ENCODE measurements around the gene RNF222. TPM values are rescaled to one million over a fixed set of nuclear protein-coding genes. Genes with fewer than 3 reads are reported as not detected.

Gene RNF222
- total and polyA plus RNA-seq, 2 of the 8 experiments (the other 6 are each of a cell fraction or from before 2014, with no cell fraction given): not detected

DNA sequence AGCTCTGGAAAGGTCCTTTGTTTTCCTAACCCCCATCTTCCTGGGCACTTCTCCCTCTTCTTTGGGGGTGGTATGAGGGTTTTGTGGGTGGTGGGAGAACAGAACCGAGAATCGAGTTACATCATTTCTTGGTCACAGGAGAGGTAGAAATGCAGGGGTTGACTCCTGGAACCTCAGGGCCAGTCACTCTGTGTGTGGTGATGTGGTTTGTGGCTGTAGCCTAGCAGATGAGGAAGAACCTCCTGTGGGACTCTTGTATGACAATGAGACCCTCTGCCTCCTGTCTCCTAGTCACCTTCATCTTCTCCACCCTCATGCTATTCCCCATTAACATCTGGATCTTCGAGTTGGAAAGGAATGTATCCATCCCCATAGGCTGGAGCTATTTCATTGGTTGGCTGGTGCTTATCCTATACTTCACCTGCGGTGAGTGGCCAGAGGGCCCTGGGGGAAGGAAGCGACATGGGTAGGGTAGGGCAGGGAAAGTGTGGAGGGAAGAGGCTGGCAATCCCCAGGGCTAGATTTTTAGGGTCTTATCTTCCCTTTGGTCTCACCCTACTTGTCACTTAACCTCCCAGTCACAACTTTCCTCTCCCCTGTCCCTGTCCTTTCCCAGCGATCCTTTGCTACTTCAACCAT, 52.5 kb downstream of the RNF222 start:
- H3K4ac ChIP-seq (replicated peaks; ENCODE audit: insufficient read length, low read depth, low read length): no peak overlapping the region
- H3K27ac ChIP-seq (ENCODE audit: low read depth, low read length): no peak overlapping the region
- no peaks in the 10 kb centered on the region for H3K23me2 ChIP-seq (ENCODE audit: low read depth, low read length)
- H2AK5ac ChIP-seq (ENCODE audit: low read depth, low read length): no peak overlapping the region
- H3K9me3 ChIP-seq (ENCODE audit: insufficient read depth in 2 of 2, low read depth in 1 of 2, low read length in 1 of 2): no peaks in the 10 kb centered on the region
- no peak overlapping the region for H4K5ac ChIP-seq (ENCODE audit: insufficient read length, low read depth, low read length)
- no peaks in the 10 kb centered on the region for H4K20me1 ChIP-seq (replicated peaks in 1 of 2; ENCODE audit: control insufficient read depth in 1 of 2, insufficient read depth in 2 of 2, low read length in 2 of 2)
- H2BK120ac ChIP-seq (replicated peaks; ENCODE audit: low read depth, low read length): no peak overlapping the region
- no peak overlapping the region for H2BK15ac ChIP-seq (ENCODE audit: low read length)
- WGBS, 2 experiments (ENCODE audit: extremely low coverage in 1 of 2, insufficient coverage in 1 of 2, insufficient read length in 1 of 2, insufficient replicate concordance in 2 of 2, low coverage in 1 of 2, low lambda C conversion rate in 2 of 2, missing lambda C conversion rate in 1 of 2): 80% methylated on average over 6 of the region's 6 CpGs; no CpG with 5 or more reads in 1 of the 2 experiments
- no peak overlapping the region for H3K23ac ChIP-seq (ENCODE audit: insufficient read length)
- H4K8ac ChIP-seq (ENCODE audit: extremely low read depth, insufficient read depth, low read length): no peak overlapping the region
- H3K4me3 ChIP-seq (ENCODE audit: extremely low read depth in 1 of 4, insufficient read depth in 2 of 4, low read depth in 3 of 4, low read length in 4 of 4): no peak overlapping the region
- no peak overlapping the region for H4K91ac ChIP-seq (replicated peaks; ENCODE audit: insufficient read length, low read length)
- no peaks in the 10 kb centered on the region for H3K36me3 ChIP-seq (ENCODE audit: control insufficient read depth in 2 of 4, insufficient read depth in 4 of 4, low read length in 3 of 4)
- DNase-seq (ENCODE audit: low read depth in 1 of 2, low spot score in 2 of 2) (no peak), FAIRE-seq (no peak)
- H3K18ac ChIP-seq (ENCODE audit: extremely low read depth, low read length): no peak overlapping the region
- no peak overlapping the region for H2BK12ac ChIP-seq (ENCODE audit: low read depth, low read length)
- no peak overlapping the region for H2BK20ac ChIP-seq (ENCODE audit: low read length)
- H3K79me2 ChIP-seq (ENCODE audit: control insufficient read depth in 1 of 2, insufficient read depth in 2 of 2, low read length in 2 of 2): no peaks in the 10 kb centered on the region
- H3K14ac ChIP-seq (ENCODE audit: insufficient read length): no peak overlapping the region
- no peak for TF ChIP-seq JUN (IDR thresholded peaks at IDR 0.05; ENCODE audit: low read depth, low read length)
- no peak for TF ChIP-seq RXRA (IDR thresholded peaks at IDR 0.05; ENCODE audit: insufficient read depth, low read depth, low read length)
- no peak for TF ChIP-seq TCF12 (IDR thresholded peaks at IDR 0.05; ENCODE audit: low read depth, low read length)
- TF ChIP-seq PHF8 (conservative IDR thresholded peaks at IDR 0.05; ENCODE audit: low read depth, low read length): no peak
- no peak for TF ChIP-seq NANOG (IDR thresholded peaks at IDR 0.05; ENCODE audit: insufficient read depth, low read depth, low read length, poor library complexity, severe bottlenecking)
- no peak for TF ChIP-seq SAP30 (IDR thresholded peaks at IDR 0.05; ENCODE audit: insufficient read depth, insufficient replicate concordance, low read length)
- no peak overlapping the region for H2AFZ ChIP-seq (ENCODE audit: low read length)
- no peak overlapping the region for H3K4me2 ChIP-seq (ENCODE audit: insufficient read depth in 1 of 2, low read depth in 2 of 2, low read length in 2 of 2)
- no peak overlapping the region for H3K56ac ChIP-seq (replicated peaks; ENCODE audit: insufficient read length, low read depth, low read length)
- no peaks in the 10 kb centered on the region for H3K79me1 ChIP-seq (ENCODE audit: low read depth, low read length)
- no peak overlapping the region for H3K9ac ChIP-seq (replicated peaks in 1 of 4; ENCODE audit: extremely low read depth in 1 of 4, low read depth in 3 of 4, low read length in 3 of 4)
- ChIA-PET POLR2A (ENCODE audit: partially characterized antibody) (interaction anchor here (1.0 to 5.8 kb wide), 6 partner anchors 17 to 172 kb away, joined by 3 to 26 read pairs (median 4); partner anchors contain the start of genes KRABD2 and RPL26), CTCF (ENCODE audit: partially characterized antibody) (interaction anchor here (0.6 to 0.8 kb wide), 3 partner anchors 9 to 27 kb away, joined by 3 to 4 read pairs (median 4); no protein-coding TSS in a partner anchor)
- no peaks in the 10 kb centered on the region for H3K27me3 ChIP-seq (replicated peaks in 1 of 4; ENCODE audit: control insufficient read depth in 3 of 4, extremely low read depth in 1 of 4, insufficient read depth in 3 of 4, low read length in 3 of 4)
- peaks cover 0 to 4% (median 3%) of the 10 kb centered on the region in 4 experiments; a peak in 4 of 7 replicates for H3K4me1 ChIP-seq (replicated peaks in 1 of 4; ENCODE audit: control insufficient read depth in 3 of 4, insufficient read depth in 4 of 4, low read length in 3 of 4)
- no peak overlapping the region for H2BK5ac ChIP-seq (ENCODE audit: low read depth, low read length)

Data from H1 (cell line).